ENCODE data around the gene UBE2J2. TPM values are rescaled to one million over a fixed set of nuclear protein-coding genes. Genes with fewer than 3 reads are reported as not detected.
"Not testable (repeated sequence)": the region's sequence is repeated elsewhere in the genome, so short reads cannot be mapped to it uniquely, and the experiment has no call there.

UBE2J2 gene
- polyA plus RNA-seq, 1 donor from 2014 or later, result 79.7 TPM

DNA sequence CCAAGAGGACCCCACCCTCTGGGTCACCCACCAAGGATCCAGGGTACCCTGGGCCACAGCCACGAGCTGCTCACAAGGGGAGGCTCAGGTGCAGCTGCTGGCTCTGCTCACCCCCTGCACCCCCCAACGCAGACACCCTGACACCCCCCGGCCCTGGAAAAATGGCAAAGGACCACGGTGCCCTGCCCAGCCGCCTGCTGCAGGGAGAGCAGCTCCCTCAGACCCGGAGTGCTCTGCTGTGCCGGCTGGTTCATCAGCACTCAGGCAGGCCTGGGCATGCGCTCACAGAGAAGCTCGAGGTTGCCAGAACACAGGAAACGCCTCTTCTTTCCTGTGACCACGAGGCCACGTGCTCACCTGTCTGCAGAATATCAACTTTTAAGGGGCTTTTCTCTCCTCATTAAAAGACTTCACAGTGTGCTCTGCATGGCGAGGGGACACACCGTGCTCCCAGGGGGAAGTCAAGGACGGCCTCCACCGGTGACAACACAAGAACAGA is 22.8 kb downstream of the UBE2J2 start:
- no peaks in the 10 kb centered on the region for H3F3A ChIP-seq (ENCODE audit: insufficient read depth, low read length, poor library complexity, severe bottlenecking)
- no peaks in the 10 kb centered on the region for H3K79me2 ChIP-seq (replicated peaks; ENCODE audit: insufficient read depth, low read length)
- peaks cover 3% of the 10 kb centered on the region for H3K27me3 ChIP-seq (ENCODE audit: insufficient read depth, low read depth, low read length)
- H3K9me3 ChIP-seq (ENCODE audit: low read length), result no peaks in the 10 kb centered on the region
- TF ChIP-seq MXI1 (conservative IDR thresholded peaks at IDR 0.05; ENCODE audit: poor library complexity, severe bottlenecking), result no peak
- TF ChIP-seq, protein P1, sequence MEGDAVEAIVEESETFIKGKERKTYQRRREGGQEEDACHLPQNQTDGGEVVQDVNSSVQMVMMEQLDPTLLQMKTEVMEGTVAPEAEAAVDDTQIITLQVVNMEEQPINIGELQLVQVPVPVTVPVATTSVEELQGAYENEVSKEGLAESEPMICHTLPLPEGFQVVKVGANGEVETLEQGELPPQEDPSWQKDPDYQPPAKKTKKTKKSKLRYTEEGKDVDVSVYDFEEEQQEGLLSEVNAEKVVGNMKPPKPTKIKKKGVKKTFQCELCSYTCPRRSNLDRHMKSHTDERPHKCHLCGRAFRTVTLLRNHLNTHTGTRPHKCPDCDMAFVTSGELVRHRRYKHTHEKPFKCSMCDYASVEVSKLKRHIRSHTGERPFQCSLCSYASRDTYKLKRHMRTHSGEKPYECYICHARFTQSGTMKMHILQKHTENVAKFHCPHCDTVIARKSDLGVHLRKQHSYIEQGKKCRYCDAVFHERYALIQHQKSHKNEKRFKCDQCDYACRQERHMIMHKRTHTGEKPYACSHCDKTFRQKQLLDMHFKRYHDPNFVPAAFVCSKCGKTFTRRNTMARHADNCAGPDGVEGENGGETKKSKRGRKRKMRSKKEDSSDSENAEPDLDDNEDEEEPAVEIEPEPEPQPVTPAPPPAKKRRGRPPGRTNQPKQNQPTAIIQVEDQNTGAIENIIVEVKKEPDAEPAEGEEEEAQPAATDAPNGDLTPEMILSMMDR (IDR thresholded peaks at IDR 0.05; ENCODE audit: poor library complexity, severe bottlenecking), result no peak
- TF ChIP-seq EZH2 (IDR thresholded peaks at IDR 0.05; ENCODE audit: borderline replicate concordance, insufficient read depth, low read length, poor library complexity, severe bottlenecking), result no peak
- TF ChIP-seq TAF1 (IDR thresholded peaks at IDR 0.05; ENCODE audit: low read depth), result no peak
- no peak for TF ChIP-seq RAD21 (conservative IDR thresholded peaks at IDR 0.05)
- no peak for TF ChIP-seq EP300 (conservative IDR thresholded peaks at IDR 0.05; ENCODE audit: poor library complexity, severe bottlenecking)
- TF ChIP-seq, protein P2, sequence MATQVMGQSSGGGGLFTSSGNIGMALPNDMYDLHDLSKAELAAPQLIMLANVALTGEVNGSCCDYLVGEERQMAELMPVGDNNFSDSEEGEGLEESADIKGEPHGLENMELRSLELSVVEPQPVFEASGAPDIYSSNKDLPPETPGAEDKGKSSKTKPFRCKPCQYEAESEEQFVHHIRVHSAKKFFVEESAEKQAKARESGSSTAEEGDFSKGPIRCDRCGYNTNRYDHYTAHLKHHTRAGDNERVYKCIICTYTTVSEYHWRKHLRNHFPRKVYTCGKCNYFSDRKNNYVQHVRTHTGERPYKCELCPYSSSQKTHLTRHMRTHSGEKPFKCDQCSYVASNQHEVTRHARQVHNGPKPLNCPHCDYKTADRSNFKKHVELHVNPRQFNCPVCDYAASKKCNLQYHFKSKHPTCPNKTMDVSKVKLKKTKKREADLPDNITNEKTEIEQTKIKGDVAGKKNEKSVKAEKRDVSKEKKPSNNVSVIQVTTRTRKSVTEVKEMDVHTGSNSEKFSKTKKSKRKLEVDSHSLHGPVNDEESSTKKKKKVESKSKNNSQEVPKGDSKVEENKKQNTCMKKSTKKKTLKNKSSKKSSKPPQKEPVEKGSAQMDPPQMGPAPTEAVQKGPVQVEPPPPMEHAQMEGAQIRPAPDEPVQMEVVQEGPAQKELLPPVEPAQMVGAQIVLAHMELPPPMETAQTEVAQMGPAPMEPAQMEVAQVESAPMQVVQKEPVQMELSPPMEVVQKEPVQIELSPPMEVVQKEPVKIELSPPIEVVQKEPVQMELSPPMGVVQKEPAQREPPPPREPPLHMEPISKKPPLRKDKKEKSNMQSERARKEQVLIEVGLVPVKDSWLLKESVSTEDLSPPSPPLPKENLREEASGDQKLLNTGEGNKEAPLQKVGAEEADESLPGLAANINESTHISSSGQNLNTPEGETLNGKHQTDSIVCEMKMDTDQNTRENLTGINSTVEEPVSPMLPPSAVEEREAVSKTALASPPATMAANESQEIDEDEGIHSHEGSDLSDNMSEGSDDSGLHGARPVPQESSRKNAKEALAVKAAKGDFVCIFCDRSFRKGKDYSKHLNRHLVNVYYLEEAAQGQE (IDR thresholded peaks at IDR 0.05; ENCODE audit: borderline replicate concordance), result no peak
- no peak for TF ChIP-seq SMC3 (conservative IDR thresholded peaks at IDR 0.05; ENCODE audit: poor library complexity)
- no peak for TF ChIP-seq POLR2AphosphoS5 (IDR thresholded peaks at IDR 0.05)
- H2AFZ ChIP-seq (ENCODE audit: low read depth, low read length), result no peak overlapping the region
- H3K27ac ChIP-seq (ENCODE audit: low read length), result no peak overlapping the region
- no peak overlapping the region for H3K9ac ChIP-seq (ENCODE audit: low read length)
- no peak overlapping the region for H3K4me3 ChIP-seq (ENCODE audit: low read length)
- no peaks in the 10 kb centered on the region for H3K9me2 ChIP-seq (ENCODE audit: insufficient read depth, low read length)
- no peaks in the 10 kb centered on the region for H4K20me1 ChIP-seq (ENCODE audit: insufficient read depth)
- no peak overlapping the region for H3K4me2 ChIP-seq (ENCODE audit: low read length)
- H3K36me3 ChIP-seq (ENCODE audit: insufficient read depth, low read length), result no peaks in the 10 kb centered on the region

DNA sequence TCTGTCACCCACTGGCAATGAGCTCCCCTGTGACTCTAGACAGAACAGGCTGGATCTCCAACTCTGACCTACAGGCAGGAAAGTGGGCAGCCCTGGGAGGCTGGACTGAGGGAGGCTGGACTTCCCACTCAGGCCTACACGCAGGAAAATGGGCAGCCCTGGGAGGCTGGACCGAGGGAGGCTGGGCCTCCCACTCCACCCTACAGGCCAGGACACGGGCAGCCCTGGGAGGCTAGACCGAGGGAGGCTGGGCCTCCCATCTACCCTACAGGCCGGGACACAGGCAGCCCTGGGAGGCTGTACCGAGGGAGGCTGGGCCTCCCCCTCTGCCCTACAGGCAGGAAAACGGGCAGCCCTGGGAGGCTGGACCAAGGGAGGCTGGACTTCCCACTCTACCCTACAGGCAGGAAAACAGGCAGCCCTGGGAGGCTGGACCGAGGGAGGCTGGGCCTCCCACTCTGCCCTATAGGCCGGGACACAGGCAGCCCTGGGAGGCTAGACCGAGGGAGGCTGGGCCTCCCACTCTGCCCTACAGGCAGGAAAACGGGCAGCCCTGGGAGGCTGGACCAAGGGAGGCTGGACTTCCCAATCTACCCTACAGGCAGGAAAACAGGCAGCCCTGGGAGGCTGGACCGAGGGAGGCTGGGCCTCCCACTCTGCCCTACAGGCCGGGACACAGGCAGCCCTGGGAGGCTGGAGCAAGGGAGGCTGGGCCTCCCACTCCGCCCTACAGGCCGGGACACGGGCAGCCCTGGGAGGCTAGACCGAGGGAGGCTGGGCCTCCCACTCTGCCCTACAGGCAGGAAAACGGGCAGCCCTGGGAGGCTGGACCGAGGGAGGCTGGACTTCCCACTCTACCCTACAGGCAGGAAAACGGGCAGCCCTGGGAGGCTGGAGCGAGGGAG is 25.4 kb downstream of the UBE2J2 start:
- not testable (repeated sequence) for H3K9me3 ChIP-seq (ENCODE audit: low read length); H3F3A ChIP-seq (ENCODE audit: insufficient read depth, low read length, poor library complexity, severe bottlenecking); H2AFZ ChIP-seq (ENCODE audit: low read depth, low read length); H3K9me2 ChIP-seq (ENCODE audit: insufficient read depth, low read length); H4K20me1 ChIP-seq (ENCODE audit: insufficient read depth); H3K4me3 ChIP-seq (ENCODE audit: low read length); H3K9ac ChIP-seq (ENCODE audit: low read length); H3K79me2 ChIP-seq (replicated peaks; ENCODE audit: insufficient read depth, low read length); H3K36me3 ChIP-seq (ENCODE audit: insufficient read depth, low read length); H3K27me3 ChIP-seq (ENCODE audit: insufficient read depth, low read depth, low read length); H3K27ac ChIP-seq (ENCODE audit: low read length); H3K4me2 ChIP-seq (ENCODE audit: low read length)

Data from neural cell (in vitro differentiated cells).